DND-41 (cell line): ENCODE measurements around the gene DNM2.
A peak's percentile ranks its signal among the peaks of the same experiment; 100 is the strongest.

Experiments
- ATAC-seq: fragments of 200-7000 bp; cut with Tn5 transposase; 3 replicates; pipeline ENCODE4 v1.9.1; 2021; ENCODE audit warnings: low read depth; ENCODE audit not compliant: insufficient read depth
- DNase-seq: peaks from one replicate; pipeline ENCODE4 v3.0.0-alpha.2; 2020
- H2AFZ ChIP-seq: 2 replicates; pipeline ENCODE4 v1.6.0; 2012; ENCODE audit warnings: low read depth, low read length
- H3K27ac ChIP-seq: 2 replicates; pipeline ENCODE4 v1.5.1; 2012; ENCODE audit warnings: low read length, inconsistent platforms
- H3K27me3 ChIP-seq: fragments of 200-600 bp; sonication (generic); 2 replicates; pipeline ENCODE4 v1.6.0; 2012; ENCODE audit warnings: low read length, mild to moderate bottlenecking, inconsistent platforms; ENCODE audit not compliant: insufficient read depth, poor library complexity
- H3K36me3 ChIP-seq: 2 replicates; pipeline ENCODE4 v1.5.1; 2012; ENCODE audit warnings: low read length, inconsistent platforms; ENCODE audit not compliant: insufficient read depth
- H3K4me1 ChIP-seq: 2 replicates; pipeline ENCODE4 v1.5.1; 2012; ENCODE audit warnings: mild to moderate bottlenecking, low read length; ENCODE audit not compliant: insufficient read depth
- H3K4me2 ChIP-seq: 2 replicates; pipeline ENCODE4 v1.6.0; 2012; ENCODE audit warnings: mild to moderate bottlenecking, moderate library complexity, low read length, inconsistent platforms; ENCODE audit not compliant: insufficient read depth
- H3K4me3 ChIP-seq, 2 experiments: fragments of 200-600 bp in 1 of 2; shearing (Covaris generic) in 1 of 2; 2 replicates each; pipeline ENCODE4 v1.5.1; 2012 to 2016; ENCODE audit warnings: inconsistent platforms in 2 of 2, low read length in 2 of 2, mild to moderate bottlenecking in 2 of 2, low read depth in 1 of 2, moderate library complexity in 1 of 2
- H3K79me2 ChIP-seq: 2 replicates; pipeline ENCODE4 v1.6.0; 2012; ENCODE audit warnings: low read length, inconsistent platforms; ENCODE audit not compliant: insufficient read depth
- H3K9ac ChIP-seq: 2 replicates; pipeline ENCODE4 v1.6.0; 2012; ENCODE audit warnings: low read depth, mild to moderate bottlenecking, inconsistent platforms, low read length, moderate library complexity
- H3K9me3 ChIP-seq: 2 replicates; pipeline ENCODE4 v1.5.1; 2012; ENCODE audit warnings: low read length, moderate library complexity, mild to moderate bottlenecking, inconsistent platforms; ENCODE audit not compliant: insufficient read depth, severe bottlenecking
- H4K20me1 ChIP-seq: 2 replicates; pipeline ENCODE4 v1.6.0; 2012; ENCODE audit warnings: low read length; ENCODE audit not compliant: insufficient read depth
- EZH2 ChIP-seq: IDR thresholded peaks from 3 replicates; pipeline ENCODE4 v1.6.1; 2012; ENCODE audit warnings: borderline replicate concordance, low read depth, mild to moderate bottlenecking, moderate library complexity, low read length, inconsistent platforms; ENCODE audit not compliant: severe bottlenecking
- TF ChIP-seq, protein P1 (sequence below): IDR thresholded peaks from 2 replicates; pipeline ENCODE4 v1.5.1; 2012; ENCODE audit warnings: borderline replicate concordance, low read length, moderate library complexity, mild to moderate bottlenecking; ENCODE audit not compliant: poor library complexity, severe bottlenecking; ENCODE audit errors: extremely low read depth

The DNM2 gene

DNA sequence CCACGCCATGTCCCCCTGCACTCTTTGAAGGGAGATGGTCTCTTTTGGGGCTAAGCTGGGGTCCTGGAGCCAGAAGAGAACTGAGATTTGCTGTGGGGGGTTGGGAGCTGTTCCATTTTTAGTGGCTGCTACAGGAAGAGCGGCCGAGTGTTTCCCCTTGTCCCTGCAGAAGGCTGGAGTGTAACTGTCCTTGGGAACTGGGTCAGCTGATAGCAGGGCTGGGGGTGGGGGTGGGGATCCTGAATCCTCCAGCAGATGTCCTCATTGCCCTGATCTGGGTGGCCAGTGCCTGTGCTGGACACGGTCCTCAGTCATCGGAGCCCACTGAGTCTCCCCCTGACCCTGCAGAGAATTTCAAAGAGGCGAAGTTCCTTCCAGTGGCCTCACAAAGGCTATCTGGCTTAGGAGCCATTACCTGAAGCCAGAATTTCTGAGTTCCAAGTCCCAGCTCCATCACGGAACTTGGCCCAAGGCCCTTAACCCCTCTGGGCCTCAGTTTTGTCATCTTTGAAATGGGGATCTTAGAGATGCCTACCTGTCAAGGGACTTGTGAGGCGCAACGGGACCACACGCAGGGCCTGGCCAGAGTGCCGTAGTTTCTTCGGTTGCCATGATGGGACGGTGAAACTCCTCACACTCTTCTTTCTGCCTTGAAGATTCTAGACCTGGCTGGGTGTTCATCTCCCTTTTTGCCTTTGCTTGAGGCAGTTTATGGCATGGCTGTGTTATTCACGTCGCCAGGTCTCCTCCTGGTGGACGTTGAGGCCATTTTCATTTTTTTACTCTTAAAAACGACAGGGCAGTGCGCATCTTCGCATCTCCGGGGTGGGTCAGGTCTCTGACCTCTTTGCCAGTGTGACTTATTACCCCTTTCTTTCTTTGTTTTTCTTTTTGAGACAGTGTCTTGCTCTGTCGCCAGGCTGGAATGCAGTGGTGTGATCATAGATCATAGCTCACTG is 51.9 kb downstream of the DNM2 start:
- H3K4me3 ChIP-seq = no peak overlapping the region
- peaks cover 63% of the 10 kb centered on the region for H3K79me2 ChIP-seq
- H3K9me3 ChIP-seq = no peaks in the 10 kb centered on the region
- no peak overlapping the region for H3K27ac ChIP-seq
- H2AFZ ChIP-seq = no peak overlapping the region
- H3K27me3 ChIP-seq = no peaks in the 10 kb centered on the region
- no peak overlapping the region for H3K4me2 ChIP-seq
- ATAC-seq = no peak
- no peak for TF ChIP-seq EZH2
- TF ChIP-seq, protein P1, sequence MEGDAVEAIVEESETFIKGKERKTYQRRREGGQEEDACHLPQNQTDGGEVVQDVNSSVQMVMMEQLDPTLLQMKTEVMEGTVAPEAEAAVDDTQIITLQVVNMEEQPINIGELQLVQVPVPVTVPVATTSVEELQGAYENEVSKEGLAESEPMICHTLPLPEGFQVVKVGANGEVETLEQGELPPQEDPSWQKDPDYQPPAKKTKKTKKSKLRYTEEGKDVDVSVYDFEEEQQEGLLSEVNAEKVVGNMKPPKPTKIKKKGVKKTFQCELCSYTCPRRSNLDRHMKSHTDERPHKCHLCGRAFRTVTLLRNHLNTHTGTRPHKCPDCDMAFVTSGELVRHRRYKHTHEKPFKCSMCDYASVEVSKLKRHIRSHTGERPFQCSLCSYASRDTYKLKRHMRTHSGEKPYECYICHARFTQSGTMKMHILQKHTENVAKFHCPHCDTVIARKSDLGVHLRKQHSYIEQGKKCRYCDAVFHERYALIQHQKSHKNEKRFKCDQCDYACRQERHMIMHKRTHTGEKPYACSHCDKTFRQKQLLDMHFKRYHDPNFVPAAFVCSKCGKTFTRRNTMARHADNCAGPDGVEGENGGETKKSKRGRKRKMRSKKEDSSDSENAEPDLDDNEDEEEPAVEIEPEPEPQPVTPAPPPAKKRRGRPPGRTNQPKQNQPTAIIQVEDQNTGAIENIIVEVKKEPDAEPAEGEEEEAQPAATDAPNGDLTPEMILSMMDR = peak; percentile 19
- H3K4me1 ChIP-seq = no peaks in the 10 kb centered on the region
- DNase-seq = no peak
- peaks cover 67% of the 10 kb centered on the region for H3K36me3 ChIP-seq
- H3K9ac ChIP-seq = no peak overlapping the region
- peaks cover 57% of the 10 kb centered on the region for H4K20me1 ChIP-seq

DNA sequence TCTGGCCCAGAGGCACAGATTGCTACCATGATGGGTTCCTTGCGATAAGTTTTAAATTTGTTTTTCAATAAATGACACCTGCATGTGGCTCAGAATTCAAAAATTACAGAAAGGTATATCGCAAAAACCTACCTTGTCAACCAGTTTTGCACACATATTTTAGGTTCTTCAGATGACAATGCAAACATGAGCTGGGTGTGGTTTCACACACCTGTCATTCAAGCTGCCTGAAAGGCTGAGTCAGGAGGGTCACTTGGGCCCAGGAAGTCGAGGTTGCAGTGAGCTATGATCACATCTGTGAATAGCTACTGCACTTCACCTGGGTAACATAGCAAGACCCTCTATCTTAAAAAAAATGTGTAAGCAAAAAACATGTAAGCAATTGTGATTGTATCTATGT is 56.1 kb downstream of the DNM2 start:
- H3K27me3 ChIP-seq = no peaks in the 10 kb centered on the region
- no peak overlapping the region for H2AFZ ChIP-seq
- no peak overlapping the region for H3K9ac ChIP-seq
- peaks cover 25% of the 10 kb centered on the region for H4K20me1 ChIP-seq
- no peaks in the 10 kb centered on the region for H3K4me1 ChIP-seq
- no peak overlapping the region for H3K27ac ChIP-seq
- peaks cover 25% of the 10 kb centered on the region for H3K79me2 ChIP-seq
- ATAC-seq (no peak), DNase-seq (no peak)
- no peaks in the 10 kb centered on the region for H3K9me3 ChIP-seq
- H3K4me2 ChIP-seq = no peak overlapping the region
- H3K36me3 ChIP-seq = peaks cover 82% of the 10 kb centered on the region
- no peak overlapping the region for H3K4me3 ChIP-seq
- no peak for TF ChIP-seq EZH2
- TF ChIP-seq, protein P1 = no peak

DNA sequence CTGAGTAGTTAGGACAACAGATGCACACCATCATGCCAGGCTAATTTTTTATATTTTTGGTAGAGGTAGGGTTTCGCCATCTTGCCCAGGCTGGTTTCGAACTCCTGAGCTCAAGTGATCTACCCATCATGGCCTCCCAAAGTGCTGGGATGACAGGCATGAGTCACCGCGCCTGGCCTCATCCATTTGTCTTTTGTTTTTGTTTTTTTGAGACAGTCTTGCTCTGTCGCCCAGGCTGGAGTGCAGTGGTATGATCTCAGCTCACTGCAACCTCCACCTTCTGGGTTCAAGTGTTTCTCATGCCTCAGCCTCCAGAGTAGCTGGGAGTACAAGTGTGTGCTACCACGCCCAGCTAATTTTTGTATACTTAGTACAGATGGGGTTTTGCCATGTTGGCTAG is 57.0 kb downstream of the DNM2 start:
- TF ChIP-seq, protein P1 = no peak
- TF ChIP-seq EZH2 = no peak
- Histone ChIP-seq H3K9ac (no peak overlapping the region), H2AFZ (no peak overlapping the region), H3K27ac (no peak overlapping the region), H3K4me1 (no peaks in the 10 kb centered on the region), H3K4me2 (no peak overlapping the region), H3K4me3 (no peak overlapping the region), H3K36me3 (peaks cover 83% of the 10 kb centered on the region), H3K9me3 (no peaks in the 10 kb centered on the region), H4K20me1 (peaks cover 16% of the 10 kb centered on the region), H3K27me3 (no peaks in the 10 kb centered on the region), H3K79me2 (peaks cover 18% of the 10 kb centered on the region)
- DNase-seq (no peak), ATAC-seq (no peak)
